Amygdala (tissue), 56 donors: ENCODE results near the gene TFAP2A.

Experiments used
- DNase-seq, 56 donors: peaks; one replicate each; lab custom pipeline; 2025; lab: John Stamatoyannopoulos, UW

TFAP2A gene

GRCh38 chr6:10414756-10415616 is at the start of gene TFAP2A:
TSS of gene TFAP2A (minus strand) at chr6:10415074. CDS start at chr6:10414991, 83 bp downstream.
- DNase-seq, result no peak

DNA sequence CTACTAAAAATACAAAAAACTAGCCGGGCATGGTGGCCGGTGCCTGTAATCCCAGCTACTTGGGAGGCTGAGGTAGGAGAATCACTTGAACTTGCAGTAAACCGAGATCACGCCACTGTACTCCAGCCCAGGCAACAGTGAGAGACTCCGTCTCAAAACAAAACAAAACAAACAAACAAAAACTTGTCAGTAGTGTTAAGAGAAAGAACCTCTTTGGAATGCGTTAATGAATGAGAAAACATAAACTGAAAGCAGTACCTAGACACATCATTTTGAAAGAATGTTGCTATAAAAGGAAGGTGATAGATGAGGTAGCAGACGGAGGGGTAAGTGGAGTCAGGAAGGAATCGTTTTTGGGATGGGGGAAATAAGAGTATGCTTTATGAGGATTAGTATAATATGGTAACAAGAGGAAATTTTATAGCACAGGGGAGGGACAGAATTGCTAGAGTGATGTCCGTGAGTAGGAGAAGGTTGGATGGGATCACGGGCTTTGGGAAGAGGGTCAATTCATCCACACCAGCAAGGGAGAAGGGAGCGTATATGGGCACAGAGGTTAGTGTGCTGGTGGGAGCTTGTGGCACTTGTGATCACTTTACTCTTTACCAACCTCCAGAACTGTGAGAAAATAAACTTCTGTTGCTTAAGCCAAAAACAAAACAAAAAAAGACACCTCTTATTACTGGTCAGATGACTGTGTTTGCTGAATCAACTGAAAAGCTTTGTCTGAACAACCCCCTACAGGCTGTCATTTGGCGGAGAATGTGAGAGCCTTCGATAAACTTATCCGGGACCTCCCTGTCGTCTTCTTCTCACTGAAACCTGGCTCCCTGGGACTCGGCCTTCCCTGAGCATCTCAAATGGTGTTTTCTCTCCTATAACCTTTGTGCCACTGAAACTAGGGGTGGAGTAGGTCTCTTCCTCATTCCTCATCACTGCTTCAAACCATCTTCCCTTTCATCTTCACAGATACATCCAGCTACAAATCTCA is 48.9 kb upstream of the TFAP2A start:
- no peak for DNase-seq

DNA sequence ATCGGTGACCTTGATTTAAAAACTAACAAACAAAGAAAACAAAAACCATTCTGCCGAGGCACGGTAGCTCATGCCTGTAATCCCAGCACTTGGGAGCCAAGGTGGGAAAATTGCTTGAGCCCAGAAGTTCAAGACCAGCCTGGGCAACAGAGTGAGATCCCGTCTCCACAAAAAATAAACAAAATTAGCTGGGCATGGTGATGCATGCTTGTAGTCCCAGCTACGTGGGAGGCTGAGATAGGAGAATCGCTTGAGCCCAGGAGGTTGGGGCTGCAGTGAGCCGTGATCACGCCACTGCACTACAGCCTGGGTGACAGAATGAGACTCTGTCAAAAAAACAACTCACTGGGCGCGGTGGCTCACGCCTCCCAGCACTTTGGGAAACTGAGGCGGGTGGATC is 48.2 kb upstream of the TFAP2A start:
- no peak for DNase-seq

DNA sequence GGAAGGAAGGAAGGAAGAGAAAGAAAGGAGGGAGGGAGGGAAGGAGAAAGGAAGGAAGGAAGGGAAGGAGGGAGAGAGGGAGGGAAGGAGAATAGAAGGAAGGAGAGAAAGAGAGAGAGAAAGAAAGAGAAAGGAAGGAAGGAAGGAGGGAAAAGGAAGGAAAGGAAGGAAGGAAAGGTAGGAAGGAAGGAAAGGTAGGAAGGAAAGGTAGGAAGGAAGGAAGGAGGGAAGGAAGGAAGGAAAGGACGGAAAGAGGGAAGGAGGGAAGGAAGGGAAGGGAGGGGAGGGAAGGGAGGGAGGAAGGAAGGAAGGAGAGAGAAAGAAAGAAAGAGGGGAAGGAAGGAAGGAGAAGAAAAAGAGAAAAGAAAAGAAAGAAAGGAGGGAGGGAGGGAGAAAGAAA is 47.0 kb upstream of the TFAP2A start:
- no peak for DNase-seq

DNA sequence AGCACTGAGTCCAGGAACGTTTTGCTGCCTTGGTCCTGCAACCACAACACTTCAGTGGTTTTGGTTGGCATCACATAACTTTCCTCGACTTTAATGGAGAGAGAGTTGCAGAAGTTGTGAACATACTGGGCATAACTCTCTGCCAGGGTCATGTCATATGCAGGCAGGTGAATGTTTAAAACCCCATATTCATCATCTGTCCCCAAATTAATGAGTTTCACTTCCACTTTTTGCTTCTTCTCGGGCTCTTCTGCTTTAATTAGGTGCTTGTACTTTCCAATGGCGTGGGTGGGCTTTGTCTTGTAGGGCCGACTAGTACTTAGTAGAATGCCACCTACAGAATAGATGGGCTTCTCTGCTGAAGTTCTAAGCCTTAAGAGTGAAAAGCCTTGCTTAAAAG is 45.2 kb upstream of the TFAP2A start:
- no peak for DNase-seq

GRCh38 chr6:10458287-10458686 is 43.4 kb upstream of the TFAP2A start:
- DNase-seq, result no peak

DNA sequence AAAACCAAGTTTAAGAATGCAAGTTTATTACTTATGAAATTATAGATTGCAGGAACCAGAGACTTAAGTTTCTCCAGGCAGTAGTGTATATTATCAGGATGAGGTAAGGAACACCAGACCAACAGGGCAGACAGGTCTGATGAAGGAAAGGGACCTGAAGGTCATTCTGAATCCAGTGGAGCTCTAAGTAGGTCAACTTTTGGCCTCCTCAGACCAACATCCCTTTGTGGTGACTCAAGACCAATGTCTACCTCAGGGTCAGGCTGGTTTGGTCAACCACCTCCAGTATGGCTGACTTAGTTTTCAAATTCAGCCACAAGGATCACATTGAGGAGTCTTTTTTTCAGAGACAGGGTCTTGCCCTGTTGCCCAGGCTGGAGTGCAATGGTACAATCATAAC is 38.7 kb upstream of the TFAP2A start:
- no peak for DNase-seq

- no peak for DNase-seq
Measured at GRCh38 chr6:10451828-10452509, 37.1 kb upstream of the TFAP2A start.

GRCh38 chr6:10451394-10451793 is 36.5 kb upstream of the TFAP2A start:
- DNase-seq, result no peak

GRCh38 chr6:10449751-10450150 is 34.9 kb upstream of the TFAP2A start:
- no peak for DNase-seq

- DNase-seq, result no peak
Measured at GRCh38 chr6:10448096-10448495, 33.2 kb upstream of the TFAP2A start.

GRCh38 chr6:10446548-10446947 is 31.7 kb upstream of the TFAP2A start:
- no peak for DNase-seq

GRCh38 chr6:10441655-10442009 is 26.8 kb upstream of the TFAP2A start:
- DNase-seq, result no peak

DNA sequence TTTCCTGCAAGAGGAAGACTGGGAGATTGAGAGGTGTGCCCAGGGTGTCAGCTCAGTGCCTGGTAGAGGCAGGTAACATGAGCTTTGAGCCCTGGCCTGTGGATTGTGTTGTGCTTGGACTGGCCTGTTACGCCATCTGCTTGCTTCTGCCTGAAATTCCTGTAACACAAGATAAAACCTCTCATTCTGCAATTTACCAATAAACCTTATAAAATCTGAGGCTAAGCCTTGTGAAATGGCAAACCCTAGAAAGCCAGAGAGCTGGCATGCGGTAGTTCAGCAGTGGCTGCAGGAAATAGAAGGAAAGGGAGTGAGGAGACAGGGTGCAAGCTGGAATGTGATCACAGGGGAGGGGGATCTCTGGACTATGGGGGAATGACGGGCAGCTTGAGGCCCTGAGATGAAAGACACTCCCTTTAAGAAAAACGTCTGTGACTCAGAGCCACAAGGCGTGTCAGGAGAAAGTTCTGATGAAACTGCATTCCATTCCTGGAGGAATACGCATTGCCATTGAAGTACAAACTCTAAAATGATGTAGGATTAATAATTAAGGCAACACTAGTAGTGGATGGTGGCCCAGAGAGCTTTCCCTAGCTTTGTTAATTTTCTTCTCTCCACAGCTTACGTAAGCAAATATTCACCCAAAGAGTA is 26.3 kb upstream of the TFAP2A start:
- no peak for DNase-seq

DNA sequence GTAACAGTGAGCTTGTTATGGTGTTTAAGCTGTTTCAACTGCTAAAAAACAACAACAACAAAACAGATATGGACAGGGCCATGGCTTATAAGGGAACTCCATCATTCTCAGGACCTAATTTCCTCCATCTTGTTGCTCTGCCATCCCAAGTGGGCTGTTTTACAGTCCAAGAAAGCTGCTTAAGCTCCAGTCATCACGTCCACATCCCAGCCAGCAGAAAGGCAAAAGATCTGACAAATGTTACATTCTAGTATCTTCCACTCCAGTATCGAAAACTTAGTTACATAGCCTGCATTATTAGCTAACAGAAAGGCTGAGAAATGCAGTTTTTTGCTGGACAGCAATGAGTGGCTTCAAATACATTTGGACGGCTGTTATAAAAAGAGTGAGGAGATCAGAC is 23.0 kb upstream of the TFAP2A start:
- DNase-seq, result no peak

- no peak for DNase-seq
Measured at GRCh38 chr6:10434235-10434634, 19.4 kb upstream of the TFAP2A start.

GRCh38 chr6:10433322-10433721 is 18.4 kb upstream of the TFAP2A start:
- DNase-seq, result no peak

GRCh38 chr6:10431423-10432164 is 16.7 kb upstream of the TFAP2A start:
- no peak for DNase-seq

DNA sequence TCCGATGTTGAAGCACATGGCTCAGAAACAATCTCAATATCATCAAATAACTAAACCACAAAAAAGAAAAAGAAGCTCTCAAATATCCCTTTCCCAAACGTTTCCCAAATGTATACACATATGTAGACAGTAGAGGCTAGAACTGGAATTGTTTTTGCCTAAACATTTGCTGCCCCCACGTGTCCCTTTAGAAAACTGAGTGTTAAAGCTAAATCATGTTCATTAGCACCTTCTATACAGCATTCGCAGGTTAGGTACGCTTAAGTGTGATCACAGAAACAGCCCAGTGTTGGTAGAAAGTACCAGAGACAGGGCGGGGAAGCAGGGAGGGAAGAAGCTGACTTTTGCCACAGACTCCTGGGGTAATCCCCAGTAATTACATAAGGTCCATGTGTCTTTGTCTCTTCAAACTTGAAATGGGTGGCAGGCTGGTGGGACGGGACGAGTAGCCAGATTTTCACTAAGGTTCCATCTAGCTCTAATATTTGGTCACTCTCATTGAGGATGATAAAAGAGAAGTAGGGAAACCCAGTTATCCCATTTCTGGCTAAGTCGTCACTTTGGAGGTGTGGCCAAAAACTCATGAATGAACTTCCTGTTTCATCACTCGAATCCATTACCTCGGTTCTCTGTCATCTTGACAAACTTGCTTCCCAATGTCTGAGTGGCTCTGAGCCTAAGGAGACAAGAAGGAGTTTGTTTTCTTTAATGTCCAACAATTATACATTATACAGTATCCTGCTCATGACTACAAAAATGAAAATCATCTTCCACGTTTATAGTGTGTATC is 15.0 kb upstream of the TFAP2A start:
- peak in 9 of 56 donors; percentile 8 to 66 (median 23) for DNase-seq
